Endodermal cell (in vitro differentiated cells): Measurements from ENCODE around the gene KIF26B. TPM values are rescaled to one million over a fixed set of nuclear protein-coding genes. Genes with fewer than 3 reads are reported as not detected.

Source experiments
- DNase-seq: peaks from one replicate; pipeline ENCODE4 v3.0.0-alpha.2; 2017
- H3K27ac ChIP-seq: 2 replicates; pipeline ENCODE4 v1.5.1; 2013; ENCODE audit warnings: mild to moderate bottlenecking, low read depth, low read length, moderate library complexity
- H3K27me3 ChIP-seq: 2 replicates; pipeline ENCODE4 v1.6.1; 2013; ENCODE audit warnings: mild to moderate bottlenecking, low read length, moderate library complexity; ENCODE audit not compliant: insufficient read depth, control insufficient read depth, poor library complexity, severe bottlenecking
- H3K36me3 ChIP-seq: 2 replicates; pipeline ENCODE4 v1.7.0; 2013; ENCODE audit warnings: mild to moderate bottlenecking, low read length, moderate library complexity; ENCODE audit not compliant: control insufficient read depth, insufficient read depth
- H3K4me1 ChIP-seq: one replicate; pipeline ENCODE4 v1.7.0; 2013; ENCODE audit warnings: low read length; ENCODE audit not compliant: control insufficient read depth, insufficient read depth
- H3K4me3 ChIP-seq: 2 replicates; pipeline ENCODE4 v1.5.1; 2013; ENCODE audit warnings: mild to moderate bottlenecking, low read length, moderate library complexity
- H3K9ac ChIP-seq: 2 replicates; pipeline ENCODE4 v1.6.1; 2013; ENCODE audit warnings: mild to moderate bottlenecking, low read length, moderate library complexity; ENCODE audit not compliant: poor library complexity, severe bottlenecking; ENCODE audit errors: extremely low read depth
- H3K9me3 ChIP-seq: 2 replicates; pipeline ENCODE4 v1.6.1; 2013; ENCODE audit warnings: mild to moderate bottlenecking, low read length, moderate library complexity; ENCODE audit not compliant: control insufficient read depth
- H3K27ac Mint-ChIP-seq: 2 replicates; pipeline ENCODE4 v1.8.0; 2020; ENCODE audit warnings: mixed read lengths
- H3K27me3 Mint-ChIP-seq: 2 replicates; pipeline ENCODE4 v1.8.0; 2021; ENCODE audit warnings: mild to moderate bottlenecking, mixed read lengths; ENCODE audit not compliant: insufficient read depth
- H3K36me3 Mint-ChIP-seq: 2 replicates; pipeline ENCODE4 v1.8.0; 2020; ENCODE audit warnings: low read depth, mixed read lengths
- H3K4me1 Mint-ChIP-seq: 2 replicates; pipeline ENCODE4 v1.8.0; 2020; ENCODE audit warnings: mixed read lengths
- H3K4me3 Mint-ChIP-seq: 2 replicates; pipeline ENCODE4 v1.8.0; 2020; ENCODE audit warnings: mild to moderate bottlenecking, moderate library complexity, mixed read lengths
- H3K9me3 Mint-ChIP-seq: 2 replicates; pipeline ENCODE4 v1.8.0; 2020; ENCODE audit warnings: mild to moderate bottlenecking, mixed read lengths
- CTCF ChIP-seq: fragments of 200-600 bp; sonication (generic); conservative IDR thresholded peaks from 2 replicates; pipeline ENCODE4 v1.5.0; 2021; ENCODE audit warnings: antibody characterized with exemption, mild to moderate bottlenecking
- WGBS, 2 experiments: methylation state at CpG; one replicate each; pipeline versions ENCODE4 v1.1.5 to v1.1.7; 2013; ENCODE audit warnings: missing lambda C conversion rate in 2 of 2, mixed read lengths in 1 of 2; ENCODE audit not compliant: insufficient coverage in 1 of 2, insufficient read length in 1 of 2; 5-methylcytosine and 5-hydroxymethylcytosine counted together
- total RNA-seq, 2 donors: library from RNA; stranded (reverse); fragmentation: NEBNext Ultra II Directional in 1 of 2; extraction: Animal tissue kit (Norgen Biotek cat#: 25700) in 1 of 2; gene quantifications; 2 replicates in 1 of 2; 3 replicates in 1 of 2; pipeline ENCODE4 v1.2.1, GENCODE V29; 2021

KIF26B gene
- total RNA-seq, 2 donors from 2014 or later: 12.3 to 21.0 TPM

GRCh38 chr1:245110406-245110805, 44.4 kb upstream of the KIF26B start:
- Histone ChIP-seq H3K9me3 (no peaks in the 10 kb centered on the region), H3K36me3 (no peaks in the 10 kb centered on the region), H3K27ac (no peak overlapping the region), H3K9ac (no peak overlapping the region), H3K4me3 (no peak overlapping the region), H3K4me1 (no peaks in the 10 kb centered on the region), H3K27me3 (no peaks in the 10 kb centered on the region)
- Mint-ChIP-seq H3K36me3 (peaks cover 1% of the 10 kb centered on the region), H3K4me1 (peaks cover 19% of the 10 kb centered on the region), H3K27me3 (no peaks in the 10 kb centered on the region), H3K27ac (no peak overlapping the region), H3K9me3 (no peaks in the 10 kb centered on the region), H3K4me3 (no peak overlapping the region)
- no peak for TF ChIP-seq CTCF
- DNase-seq: no peak
- 89% methylated on average over 2 of the region's 2 CpGs; no CpG with 5 or more reads in 1 of the 2 experiments for WGBS, 2 experiments

GRCh38 chr1:245111073-245111472, 43.7 kb upstream of the KIF26B start:
- H3K9me3 Mint-ChIP-seq: no peaks in the 10 kb centered on the region

GRCh38 chr1:245113649-245114048, 41.1 kb upstream of the KIF26B start:
- Mint-ChIP-seq H3K27me3 (no peaks in the 10 kb centered on the region), H3K4me3 (no peak overlapping the region), H3K4me1 (peaks cover 2% of the 10 kb centered on the region), H3K9me3 (no peaks in the 10 kb centered on the region), H3K27ac (no peak overlapping the region), H3K36me3 (peaks cover 1% of the 10 kb centered on the region)
- H3K4me3 ChIP-seq: no peak overlapping the region
- WGBS, 2 experiments: 91 to 98% methylated on average over 7 to 9 of the region's 9 CpGs
- no peak overlapping the region for H3K9ac ChIP-seq
- H3K36me3 ChIP-seq: no peaks in the 10 kb centered on the region
- no peak overlapping the region for H3K27ac ChIP-seq
- TF ChIP-seq CTCF: no peak
- H3K4me1 ChIP-seq: no peaks in the 10 kb centered on the region
- DNase-seq: no peak
- H3K9me3 ChIP-seq: no peaks in the 10 kb centered on the region
- H3K27me3 ChIP-seq: no peaks in the 10 kb centered on the region

More at GRCh38 chr1:245111073-245111472, 43.7 kb upstream of the KIF26B start:
- no peaks in the 10 kb centered on the region for H3K4me1 ChIP-seq
- 90 to 96% methylated on average over 4 to 6 of the region's 6 CpGs for WGBS, 2 experiments
- Mint-ChIP-seq H3K36me3 (peaks cover 1% of the 10 kb centered on the region), H3K27me3 (no peaks in the 10 kb centered on the region), H3K27ac (no peak overlapping the region), H3K4me3 (no peak overlapping the region), H3K4me1 (peaks cover 19% of the 10 kb centered on the region)
- no peak overlapping the region for H3K4me3 ChIP-seq
- TF ChIP-seq CTCF: peak; percentile 1
- no peak overlapping the region for H3K9ac ChIP-seq
- no peak for DNase-seq
- no peak overlapping the region for H3K27ac ChIP-seq
- no peaks in the 10 kb centered on the region for H3K27me3 ChIP-seq
- no peaks in the 10 kb centered on the region for H3K36me3 ChIP-seq
- no peaks in the 10 kb centered on the region for H3K9me3 ChIP-seq
